Mesodermal cell (in vitro differentiated cells): ENCODE data around the gene TRNAU1AP.
"Not testable (repeated sequence)": the region's sequence is repeated elsewhere in the genome, so short reads cannot be mapped to it uniquely, and the experiment has no call there.

Experiments used
- H3K27ac ChIP-seq: 2 replicates; pipeline ENCODE4 v1.7.0; 2013; ENCODE audit warnings: mild to moderate bottlenecking, low read depth, low read length, moderate library complexity; ENCODE audit not compliant: severe bottlenecking
- H3K36me3 ChIP-seq: 2 replicates; pipeline ENCODE4 v1.7.1; 2013; ENCODE audit warnings: mild to moderate bottlenecking, low read length, moderate library complexity; ENCODE audit not compliant: control insufficient read depth, insufficient read depth
- H3K4me1 ChIP-seq: one replicate; pipeline ENCODE4 v1.7.1; 2013; ENCODE audit warnings: mild to moderate bottlenecking, low read length; ENCODE audit not compliant: insufficient read depth, control insufficient read depth, poor library complexity, severe bottlenecking
- H3K4me3 ChIP-seq: 2 replicates; pipeline ENCODE4 v1.7.0; 2013; ENCODE audit warnings: low read length, control low read depth, mild to moderate bottlenecking; ENCODE audit not compliant: insufficient read depth, poor library complexity, severe bottlenecking; ENCODE audit errors: extremely low read depth
- H3K9me3 ChIP-seq: 2 replicates; pipeline ENCODE4 v1.7.1; 2013; ENCODE audit warnings: mild to moderate bottlenecking, low read length, moderate library complexity; ENCODE audit not compliant: control insufficient read depth
- WGBS, 2 experiments: methylation state at CpG; one replicate each; pipeline ENCODE4 v1.1.5; 2013; ENCODE audit warnings: missing lambda C conversion rate in 2 of 2; ENCODE audit not compliant: insufficient coverage in 2 of 2; 5-methylcytosine and 5-hydroxymethylcytosine counted together

The TRNAU1AP gene

DNA sequence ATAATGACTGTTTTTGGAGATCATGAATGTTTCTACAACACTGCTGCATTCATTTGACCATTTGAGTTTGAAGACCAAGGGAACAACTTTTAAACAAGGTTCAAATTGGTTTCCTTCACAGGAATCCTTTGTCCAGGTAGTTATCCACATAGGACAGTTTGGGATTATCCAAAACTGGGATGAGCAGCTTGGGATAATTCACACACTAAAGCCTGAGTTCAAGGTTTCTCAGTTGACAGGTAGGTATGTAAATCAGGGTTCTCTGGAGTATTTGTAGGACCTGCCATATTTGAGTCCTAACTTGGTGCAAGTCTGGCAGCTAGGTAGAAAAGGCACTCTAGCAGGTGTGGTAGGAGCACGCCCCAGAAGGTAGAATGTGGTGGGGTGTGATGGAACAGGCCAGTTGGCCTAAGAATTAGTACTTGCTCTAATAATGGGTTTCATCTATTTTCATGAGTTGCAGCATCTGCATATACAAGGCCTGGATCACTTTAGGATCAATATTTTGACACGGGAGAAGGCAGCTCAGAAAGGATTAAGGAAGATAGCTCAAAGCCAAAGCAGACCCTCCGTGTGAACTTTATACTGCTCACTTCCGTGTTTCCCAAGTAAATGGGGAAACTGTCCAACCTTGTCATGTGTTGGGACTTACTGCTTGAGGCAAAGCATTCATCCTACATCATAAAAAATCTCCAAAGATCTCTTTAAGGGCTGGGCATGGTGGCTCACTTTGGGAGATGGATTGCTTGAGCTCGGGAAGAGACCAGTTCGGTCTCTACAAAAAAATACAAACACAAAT lies 25.1 kb downstream of the TRNAU1AP start:
- Histone ChIP-seq H3K36me3 (peaks cover 62% of the 10 kb centered on the region), H3K9me3 (no peaks in the 10 kb centered on the region)
- 93 to 100% methylated on average over 2 to 6 of the region's 6 CpGs for WGBS, 2 experiments

DNA sequence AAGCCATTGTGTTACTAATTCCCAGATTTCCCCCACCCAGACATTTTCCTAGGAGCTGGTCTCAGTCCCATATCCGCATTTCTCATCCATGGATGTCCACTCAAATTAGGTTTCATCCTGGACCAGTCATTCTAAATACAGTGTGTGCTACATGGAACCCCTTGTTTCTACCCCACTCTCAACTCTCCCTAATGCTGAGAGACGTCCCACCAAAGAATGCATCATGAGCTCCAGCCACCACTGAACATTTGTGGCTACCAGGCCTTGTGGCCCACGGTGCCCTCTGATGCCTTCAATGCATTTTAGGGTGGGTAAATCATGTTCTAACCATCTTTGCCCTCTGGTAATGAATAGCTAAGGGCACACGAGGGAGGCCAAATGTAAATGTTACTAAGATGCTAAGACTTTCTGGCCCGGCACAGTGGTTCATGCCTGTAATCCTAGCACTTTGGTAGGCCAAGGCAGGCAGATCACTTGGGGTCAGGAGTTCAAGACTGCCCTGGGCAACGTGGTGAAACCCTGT lies 25.9 kb downstream of the TRNAU1AP start:
- H3K27ac ChIP-seq = no peak overlapping the region
- 93 to 96% methylated on average over 5 to 6 of the region's 6 CpGs for WGBS, 2 experiments
- H3K4me1 ChIP-seq = peaks cover 10% of the 10 kb centered on the region
- H3K36me3 ChIP-seq = peaks cover 55% of the 10 kb centered on the region
- no peaks in the 10 kb centered on the region for H3K9me3 ChIP-seq
- no peak overlapping the region for H3K4me3 ChIP-seq

More for the DNA sequence above, 25.1 kb downstream of the TRNAU1AP start:
- Histone ChIP-seq H3K4me3 (no peak overlapping the region), H3K27ac (no peak overlapping the region), H3K4me1 (peaks cover 10% of the 10 kb centered on the region)

DNA sequence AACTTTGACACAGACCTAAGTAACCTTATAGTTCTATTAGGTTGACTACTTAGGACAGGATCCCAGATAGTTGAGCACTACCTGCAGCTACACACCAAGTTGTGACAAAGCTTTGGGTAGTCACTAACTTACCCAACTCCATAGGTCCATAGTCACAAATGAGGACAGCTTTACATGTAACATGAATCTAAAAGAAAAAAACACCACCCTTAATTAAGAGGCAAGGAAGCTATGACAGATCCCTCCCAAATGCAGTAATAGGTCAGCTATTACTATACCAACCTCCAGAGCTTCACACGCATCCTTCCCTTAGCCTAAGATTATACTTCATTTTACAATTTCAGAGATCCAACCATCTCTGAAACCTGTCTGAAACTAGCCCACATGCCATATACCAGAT lies 26.5 kb downstream of the TRNAU1AP start:
- Histone ChIP-seq H3K9me3 (no peaks in the 10 kb centered on the region), H3K27ac (no peak overlapping the region), H3K4me1 (peaks cover 10% of the 10 kb centered on the region), H3K36me3 (peaks cover 50% of the 10 kb centered on the region), H3K4me3 (peak overlapping the region; percentile 95)
- 92 to 100% methylated on average over 1 of the region's 1 CpG for WGBS, 2 experiments

DNA sequence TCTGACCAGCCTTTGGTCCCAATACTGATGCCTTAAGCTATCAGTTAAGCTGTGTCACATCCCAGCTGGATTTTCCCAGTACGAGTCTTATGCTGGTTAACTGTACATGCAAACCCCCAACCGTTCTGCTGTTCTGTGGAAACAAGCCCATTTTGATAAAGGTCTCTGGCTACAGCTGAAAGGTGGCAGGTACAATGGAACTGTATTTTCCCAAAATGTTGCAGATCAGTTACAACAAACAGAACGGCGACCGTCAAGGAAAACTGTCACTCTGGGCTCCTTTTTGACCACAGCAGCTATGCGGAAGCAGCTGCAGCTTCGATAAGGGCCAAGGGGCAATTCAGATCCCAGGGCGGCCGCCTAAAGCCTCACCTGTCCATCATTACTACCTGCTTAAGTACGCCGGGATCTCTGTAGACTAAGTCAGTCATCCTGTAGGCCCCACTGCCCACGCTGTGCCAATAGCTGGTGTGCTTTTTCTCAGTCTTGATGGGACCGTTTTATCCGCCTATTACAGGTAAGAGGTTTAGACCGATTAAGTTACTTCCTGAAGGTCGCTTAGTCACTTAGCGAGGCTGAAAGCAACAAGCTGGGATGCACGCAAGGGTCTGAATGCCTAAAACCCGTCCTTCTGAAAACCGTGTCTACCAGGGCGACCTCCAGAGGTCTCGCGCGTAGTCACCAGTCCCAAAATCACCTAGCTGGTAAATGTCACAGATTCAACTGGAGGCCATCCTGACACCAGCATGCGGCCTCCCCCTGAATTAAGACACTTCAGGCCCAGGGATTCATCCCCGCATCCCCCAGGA lies 28.0 kb downstream of the TRNAU1AP start:
- Histone ChIP-seq H3K27ac (peak overlapping the region; percentile 50), H3K9me3 (no peaks in the 10 kb centered on the region), H3K4me3 (peak overlapping the region; percentile 95), H3K4me1 (peaks cover 10% of the 10 kb centered on the region), H3K36me3 (peaks cover 45% of the 10 kb centered on the region)
- 2 to 4% methylated on average over 24 to 25 of the region's 26 CpGs for WGBS, 2 experiments

DNA sequence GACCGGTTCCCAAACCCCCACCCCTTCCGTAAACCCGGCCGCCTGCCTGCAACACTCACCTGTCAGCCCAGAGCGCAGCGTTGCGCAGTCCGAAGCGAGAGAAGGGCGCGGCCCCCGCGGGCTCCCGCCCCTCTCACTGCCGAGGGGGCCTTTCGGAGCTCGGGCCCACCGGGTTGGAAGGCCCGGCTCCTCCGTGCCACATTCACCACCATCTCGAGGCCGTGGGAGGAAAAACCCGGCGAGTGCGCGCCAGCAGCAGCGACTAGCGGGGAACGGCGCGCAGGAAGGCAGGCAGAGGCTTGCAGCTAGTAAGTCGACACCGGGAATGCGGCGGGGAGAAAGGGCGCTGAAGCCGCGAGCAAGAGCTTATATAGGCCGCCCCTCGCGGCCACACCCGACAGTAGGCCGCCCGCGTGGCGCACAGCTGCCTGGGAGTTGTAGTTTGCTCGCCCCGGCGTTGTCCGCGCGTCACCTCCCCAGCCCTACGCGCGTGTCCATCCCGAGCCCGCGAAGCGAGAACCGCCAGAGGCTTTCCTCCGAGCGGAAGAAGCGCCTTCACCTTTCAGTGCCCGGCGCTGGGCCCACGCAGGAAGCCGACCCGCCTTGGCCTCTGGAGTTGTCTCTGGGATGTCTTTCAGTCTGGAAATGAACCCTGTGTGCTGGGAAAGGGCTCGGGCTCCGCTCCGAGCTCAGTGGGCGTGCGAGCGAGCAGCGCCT lies 28.8 kb downstream of the TRNAU1AP start:
- Histone ChIP-seq H3K4me1 (peaks cover 10% of the 10 kb centered on the region), H3K36me3 (peaks cover 43% of the 10 kb centered on the region), H3K4me3 (peak overlapping the region; percentile 95), H3K9me3 (no peaks in the 10 kb centered on the region), H3K27ac (peak overlapping the region; percentile 50)
- WGBS, 2 experiments = 1% methylated on average over 56 to 72 of the region's 75 CpGs

DNA sequence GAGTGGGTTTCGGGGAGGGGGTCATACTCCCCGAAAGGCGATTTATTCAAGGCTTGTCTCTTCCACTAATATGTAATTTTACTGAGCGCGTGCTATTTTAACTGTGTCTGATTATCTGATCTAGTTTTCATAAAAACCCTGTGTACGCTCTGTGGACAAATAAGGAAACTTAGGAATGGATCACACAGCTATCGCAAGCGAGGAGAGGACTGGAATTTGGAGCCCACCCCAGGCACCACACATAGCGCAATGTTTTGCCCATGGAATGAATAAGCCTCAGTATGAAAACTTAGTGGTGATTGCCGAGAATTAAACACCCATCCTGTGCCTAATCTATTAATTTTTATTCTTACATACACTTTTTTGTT lies 29.3 kb downstream of the TRNAU1AP start:
- Histone ChIP-seq H3K36me3 (peaks cover 37% of the 10 kb centered on the region), H3K9me3 (no peaks in the 10 kb centered on the region), H3K27ac (peak overlapping the region; percentile 29), H3K4me1 (peaks cover 10% of the 10 kb centered on the region), H3K4me3 (peak overlapping the region; percentile 95)
- WGBS, 2 experiments = 35 to 54% methylated on average over 5 to 7 of the region's 10 CpGs

DNA sequence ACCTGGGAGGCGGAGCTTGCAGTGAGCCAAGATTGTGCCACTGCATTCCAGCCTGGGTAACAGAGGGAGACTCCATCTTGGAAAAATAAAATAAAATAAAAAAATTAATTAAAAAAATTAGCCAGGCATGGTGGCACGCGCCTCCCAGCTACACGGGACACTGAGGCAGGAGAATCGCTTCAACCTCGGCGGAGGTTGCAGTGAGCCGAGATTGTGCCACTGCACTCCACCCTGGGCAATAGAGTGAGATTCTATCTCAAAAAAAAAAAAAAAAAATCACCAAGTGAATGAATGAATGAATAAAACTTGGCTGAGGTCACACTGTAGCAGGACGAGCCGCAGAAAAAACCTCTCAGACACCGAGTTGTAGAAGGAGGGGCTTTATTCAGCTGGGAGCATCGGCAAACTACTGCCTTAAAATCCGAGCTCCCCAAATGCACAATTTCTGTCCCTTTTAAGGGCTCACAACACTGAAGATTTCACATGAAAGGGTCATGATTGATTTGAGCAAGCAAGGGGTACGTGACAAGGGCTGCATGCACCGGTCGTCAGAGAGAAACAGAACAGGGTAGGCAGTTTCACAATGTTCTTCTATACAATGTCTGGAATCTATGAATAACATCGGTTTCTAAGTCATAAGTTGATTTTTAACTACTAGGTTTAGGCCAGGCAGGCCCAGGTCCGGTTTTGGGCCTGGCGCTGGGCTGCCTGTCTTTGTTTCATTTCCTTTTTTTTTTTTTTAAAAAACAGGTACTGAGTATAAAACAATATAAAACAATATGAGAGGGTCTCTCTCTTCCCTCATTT lies 33.9 kb downstream of the TRNAU1AP start:
- H3K36me3 ChIP-seq, H3K9me3 ChIP-seq, H3K27ac ChIP-seq, H3K4me1 ChIP-seq, H3K4me3 ChIP-seq: not testable (repeated sequence)
- whole genome bisulfite sequencing, 2 experiments = 96 to 98% methylated on average over 10 to 14 of the region's 19 CpGs

DNA sequence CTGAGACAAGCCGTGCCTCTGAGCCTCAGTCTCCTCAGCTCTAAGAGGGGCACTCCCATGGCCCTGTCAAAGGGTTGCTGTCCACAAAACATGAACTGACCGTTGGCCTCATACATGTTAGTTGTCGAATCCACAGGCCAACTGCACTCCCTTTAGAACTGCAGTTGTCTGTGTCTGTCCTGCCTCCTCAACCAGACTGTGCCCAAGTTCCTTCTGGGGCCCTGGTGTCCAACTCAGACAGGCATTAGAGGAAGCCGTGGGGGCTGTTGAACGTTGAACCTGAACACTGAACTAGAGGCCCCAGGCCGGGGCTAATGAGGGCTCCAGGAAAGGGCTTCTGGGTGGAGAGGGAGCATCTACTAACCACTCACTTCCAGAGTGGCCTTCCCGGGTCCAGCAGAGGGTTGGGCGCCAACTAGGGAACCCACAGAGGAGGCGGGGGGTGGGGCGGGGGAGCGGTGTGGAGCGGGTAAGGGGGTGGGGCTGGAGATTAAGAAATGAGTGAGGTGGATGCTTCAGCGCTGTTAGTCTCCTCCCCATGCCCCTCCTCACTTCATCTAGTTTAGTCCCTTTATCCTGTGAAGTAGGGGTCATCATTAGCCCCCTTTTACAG lies 38.9 kb downstream of the TRNAU1AP start, which contains the start of gene RAB42:
RAB42 (plus strand) TSS at position 558 of the 613 bp plus-strand sequence. CDS start 247 bp downstream, outside the sequence.
- H3K27ac ChIP-seq = no peak within 1 kb of the TSS
- 72 to 79% methylated on average over 4 to 5 of the region's 13 CpGs for WGBS, 2 experiments

DNA sequence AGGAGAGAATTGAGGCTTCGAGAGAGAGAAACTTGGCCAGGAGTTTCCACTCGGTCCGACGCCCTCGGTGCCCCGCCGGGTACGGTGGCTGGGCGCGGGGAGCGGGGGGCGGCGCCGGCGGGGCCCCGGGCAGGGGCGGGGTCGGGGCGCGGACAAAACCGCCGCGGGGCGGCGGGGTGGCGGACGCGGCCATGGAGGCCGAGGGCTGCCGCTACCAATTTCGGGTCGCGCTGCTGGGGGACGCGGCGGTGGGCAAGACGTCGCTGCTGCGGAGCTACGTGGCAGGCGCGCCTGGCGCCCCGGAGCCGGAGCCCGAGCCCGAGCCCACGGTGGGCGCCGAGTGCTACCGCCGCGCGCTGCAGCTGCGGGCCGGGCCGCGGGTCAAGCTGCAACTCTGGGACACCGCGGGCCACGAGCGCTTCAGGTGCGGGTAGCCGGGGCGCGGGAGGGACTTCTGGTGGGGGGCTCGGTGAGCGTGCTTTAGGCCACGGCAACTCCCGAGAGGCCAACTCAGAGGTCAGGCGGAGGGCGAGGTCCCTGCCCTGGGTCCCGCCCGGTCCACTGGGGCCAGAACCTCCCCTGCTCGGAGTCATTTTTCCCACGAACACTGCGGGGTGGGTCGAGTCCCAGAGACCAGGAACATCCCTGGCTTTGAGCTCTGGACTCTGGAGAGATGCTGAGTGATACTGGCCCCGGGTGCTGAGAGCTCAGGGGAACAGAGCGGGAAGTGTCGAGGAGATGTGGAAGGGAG lies 39.6 kb downstream of the TRNAU1AP start:
- no peaks in the 10 kb centered on the region for H3K9me3 ChIP-seq
- peaks cover 3% of the 10 kb centered on the region for H3K4me1 ChIP-seq
- H3K4me3 ChIP-seq = peak overlapping the region; percentile 40
- 6 to 8% methylated on average over 49 to 62 of the region's 81 CpGs for WGBS, 2 experiments
- H3K27ac ChIP-seq = no peak overlapping the region
- H3K36me3 ChIP-seq = no peaks in the 10 kb centered on the region

More for the DNA sequence above, 38.9 kb downstream of the TRNAU1AP start, which contains the start of gene RAB42:
- Histone ChIP-seq H3K4me3 (peak within 1 kb of the TSS; percentile 40), H3K9me3 (no peaks in the 10 kb centered on the region), H3K36me3 (no peaks in the 10 kb centered on the region), H3K4me1 (peaks cover 3% of the 10 kb centered on the region)
